ENCODE results near the gene EFHC1. TPM values are rescaled to one million over a fixed set of nuclear protein-coding genes. Genes with fewer than 3 reads are reported as not detected.

Gene EFHC1
- total and polyA plus RNA-seq, 4 donors, result 15.7 to 81.7 (median 35.5) TPM

GRCh38 chr6:52533491-52533890 lies 113.3 kb downstream of the EFHC1 start:
- Histone ChIP-seq H3K4me1 (ENCODE audit: control insufficient read depth in 5 of 5, insufficient read depth in 5 of 5, low read length in 5 of 5) (peaks cover 0 to 16% (median 0%) of the 10 kb centered on the region in 5 donors), H3K27ac (ENCODE audit: low read depth in 1 of 2, low read length in 1 of 2) (no peak overlapping the region), H3K9ac (ENCODE audit: insufficient read depth in 1 of 2, low read length in 2 of 2) (no peak overlapping the region), H3K9me3 (ENCODE audit: control insufficient read depth in 4 of 4, insufficient read depth in 3 of 4, low read length in 3 of 4) (no peaks in the 10 kb centered on the region), H3K27me3 (ENCODE audit: control insufficient read depth in 3 of 3, insufficient read depth in 3 of 3, low read length in 2 of 3) (no peaks in the 10 kb centered on the region), H3K4me3 (no peak overlapping the region), H3K36me3 (ENCODE audit: control insufficient read depth in 4 of 4, insufficient read depth in 4 of 4, low read length in 4 of 4) (peaks cover 0 to 7% (median 5%) of the 10 kb centered on the region in 4 donors)
- no peak for TF ChIP-seq CTCF (IDR thresholded peaks at IDR 0.05; ENCODE audit: control extremely low read depth, extremely low read depth)
- DNase-seq (no peak), ATAC-seq (ENCODE audit: insufficient read depth, low FRiP score) (no peak)
- 96 to 97% methylated on average over 2 of the region's 2 CpGs for WGBS, 2 donors

- Histone ChIP-seq H3K27me3 (ENCODE audit: control insufficient read depth in 3 of 3, insufficient read depth in 3 of 3, low read length in 2 of 3) (no peaks in the 10 kb centered on the region), H3K4me1 (ENCODE audit: control insufficient read depth in 5 of 5, insufficient read depth in 5 of 5, low read length in 5 of 5) (peaks cover 0 to 16% (median 0%) of the 10 kb centered on the region in 5 donors), H3K4me3 (no peak overlapping the region), H3K27ac (ENCODE audit: low read depth in 1 of 2, low read length in 1 of 2) (no peak overlapping the region), H3K9ac (ENCODE audit: insufficient read depth in 1 of 2, low read length in 2 of 2) (no peak overlapping the region), H3K9me3 (ENCODE audit: control insufficient read depth in 4 of 4, insufficient read depth in 3 of 4, low read length in 3 of 4) (no peaks in the 10 kb centered on the region), H3K36me3 (ENCODE audit: control insufficient read depth in 4 of 4, insufficient read depth in 4 of 4, low read length in 4 of 4) (peaks cover 0 to 10% (median 6%) of the 10 kb centered on the region in 4 donors)
- DNase-seq (no peak), ATAC-seq (ENCODE audit: insufficient read depth, low FRiP score) (no peak)
- TF ChIP-seq CTCF (IDR thresholded peaks at IDR 0.05; ENCODE audit: control extremely low read depth, extremely low read depth), result no peak
- WGBS, 2 donors, result 97% methylated on average over 5 of the region's 5 CpGs
Observed at GRCh38 chr6:52534363-52534762, 114.2 kb downstream of the EFHC1 start.

GRCh38 chr6:52534966-52535390 lies 114.8 kb downstream of the EFHC1 start:
- peaks cover 0 to 10% (median 6%) of the 10 kb centered on the region in 4 donors for H3K36me3 ChIP-seq (ENCODE audit: control insufficient read depth in 4 of 4, insufficient read depth in 4 of 4, low read length in 4 of 4)
- no peak for ATAC-seq (ENCODE audit: insufficient read depth, low FRiP score)
- no peaks in the 10 kb centered on the region for H3K27me3 ChIP-seq (ENCODE audit: control insufficient read depth in 3 of 3, insufficient read depth in 3 of 3, low read length in 2 of 3)
- peaks cover 0 to 16% (median 0%) of the 10 kb centered on the region in 5 donors for H3K4me1 ChIP-seq (ENCODE audit: control insufficient read depth in 5 of 5, insufficient read depth in 5 of 5, low read length in 5 of 5)
- no peak overlapping the region for H3K27ac ChIP-seq (ENCODE audit: low read depth in 1 of 2, low read length in 1 of 2)
- no peak for TF ChIP-seq CTCF (IDR thresholded peaks at IDR 0.05; ENCODE audit: control extremely low read depth, extremely low read depth)
- H3K9me3 ChIP-seq (ENCODE audit: control insufficient read depth in 4 of 4, insufficient read depth in 3 of 4, low read length in 3 of 4), result no peaks in the 10 kb centered on the region
- no peak overlapping the region for H3K9ac ChIP-seq (ENCODE audit: insufficient read depth in 1 of 2, low read length in 2 of 2)
- WGBS, 2 donors, result 69 to 83% methylated on average over 3 of the region's 3 CpGs
- H3K4me3 ChIP-seq, result no peak overlapping the region
- DNase-seq, result no peak

Data from lung (tissue), 12 donors.